Embryonic facial prominence (tissue), 1 donor: ENCODE results near the gene MRFAP1L1.

Source experiments
- DNase-seq: peaks from one replicate; pipeline ENCODE4 v3.0.0-alpha.2; 2016; ENCODE audit errors: extremely low spot score

MRFAP1L1 gene

DNA sequence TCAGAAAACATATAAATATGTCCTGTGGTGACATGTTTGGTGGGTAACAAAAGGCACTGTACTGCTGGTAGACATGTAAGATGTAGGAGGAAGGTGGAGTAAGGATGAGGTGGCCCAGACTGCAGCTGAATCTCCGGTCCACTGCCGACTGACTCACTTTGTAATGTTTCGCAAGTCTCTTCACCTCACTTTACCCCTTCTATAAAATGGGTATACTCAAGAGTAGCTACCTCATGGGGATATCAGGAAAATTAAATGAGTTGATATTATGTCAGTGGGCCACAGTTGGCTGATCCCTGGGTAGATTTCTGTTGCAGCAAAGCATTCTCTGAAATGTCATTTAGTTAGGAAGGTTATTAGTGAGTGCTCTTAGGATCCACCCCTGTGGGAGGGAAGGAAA lies 47.1 kb downstream of the MRFAP1L1 start:
- no peak for DNase-seq

DNA sequence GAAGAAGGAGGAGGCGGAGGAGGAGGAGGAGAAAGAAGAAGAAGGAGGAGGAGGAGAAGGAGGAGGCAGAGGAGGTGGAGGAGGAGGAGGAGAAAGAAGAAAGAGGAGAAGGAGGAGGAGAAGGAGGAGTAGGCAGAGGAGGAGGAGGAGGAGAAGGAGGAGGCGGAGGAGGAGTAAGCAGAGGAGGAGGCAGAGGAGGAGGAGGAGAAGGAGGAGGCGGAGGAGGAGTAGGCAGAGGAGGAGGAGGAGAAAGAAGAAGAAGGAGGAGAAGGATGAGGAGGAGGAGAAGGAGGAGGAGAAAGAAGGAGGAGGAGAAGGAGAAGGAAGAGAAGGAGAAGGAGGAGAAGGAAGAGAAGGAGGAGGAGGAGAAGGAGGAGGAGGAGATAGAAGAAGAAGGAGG lies 49.2 kb downstream of the MRFAP1L1 start:
- DNase-seq, result no peak

DNA sequence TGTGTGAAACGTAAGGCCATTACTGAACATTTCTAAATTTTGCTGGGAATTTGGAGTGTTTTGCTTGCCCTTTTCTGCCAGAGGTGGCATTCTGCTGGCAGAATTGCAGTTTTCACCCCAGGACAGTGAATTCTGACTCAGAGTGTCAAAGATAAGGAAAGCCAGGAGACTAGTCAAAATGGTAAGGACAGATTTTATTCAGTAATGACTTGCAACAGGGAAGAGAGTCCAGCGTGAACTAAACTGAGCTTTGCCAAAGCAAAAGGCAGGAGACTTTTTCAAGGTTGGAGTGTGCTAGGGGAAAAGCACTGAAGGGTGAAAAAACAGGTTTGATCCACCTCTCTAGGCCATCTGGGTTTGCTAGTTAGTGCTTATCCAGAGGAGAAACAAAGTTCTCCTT lies 49.8 kb downstream of the MRFAP1L1 start:
- DNase-seq, result no peak

DNA sequence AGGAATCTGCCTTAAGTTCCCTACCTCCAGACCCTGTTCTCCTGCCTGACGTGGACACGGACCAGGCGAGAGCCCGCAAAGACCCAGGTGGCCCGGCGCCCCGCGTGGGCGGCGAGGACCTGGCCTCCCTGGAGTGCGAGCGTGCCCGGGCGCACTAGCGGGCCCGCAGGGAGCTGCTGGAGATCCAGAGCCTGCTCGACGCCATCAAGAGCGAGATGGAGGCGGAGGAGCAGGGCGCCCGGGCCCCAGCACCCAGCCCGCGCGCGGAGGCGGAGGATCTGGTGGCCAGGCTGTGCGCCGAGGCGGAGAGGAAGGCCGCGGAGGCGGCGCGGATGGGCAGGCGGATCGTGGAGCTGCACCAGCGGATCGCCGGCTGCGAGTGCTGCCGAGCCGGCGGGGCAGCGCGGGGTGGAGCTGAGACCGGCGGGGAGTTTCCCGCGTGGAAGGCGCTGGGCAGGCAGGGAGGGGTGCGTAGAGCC lies 51.0 kb downstream of the MRFAP1L1 start:
- DNase-seq, result no peak

DNA sequence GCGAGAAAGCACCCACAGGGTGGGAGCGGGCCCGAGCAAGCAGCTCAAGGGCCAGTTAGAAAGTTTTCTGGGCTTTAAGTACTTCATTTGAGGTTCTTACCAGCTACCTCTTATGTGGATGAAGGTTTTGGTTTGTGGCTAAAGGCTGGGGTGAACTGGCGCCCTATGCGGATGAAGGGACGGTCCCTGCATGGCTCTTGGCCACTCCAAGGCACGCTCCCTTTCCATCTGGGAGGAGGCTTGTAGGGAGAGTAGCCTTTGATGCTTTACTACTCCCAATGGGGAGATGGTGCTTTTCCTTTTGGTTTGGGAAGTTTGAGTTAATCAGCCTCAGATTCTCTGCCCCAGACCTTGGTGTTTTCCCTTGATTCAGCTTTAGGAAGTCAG lies 51.5 kb downstream of the MRFAP1L1 start:
- DNase-seq, result no peak
